ENCODE results near the gene TNIP1.

The TNIP1 gene

GRCh38 chr5:151104795-151105194, 24.0 kb upstream of the TNIP1 start:
- no peak for DNase-seq

DNA sequence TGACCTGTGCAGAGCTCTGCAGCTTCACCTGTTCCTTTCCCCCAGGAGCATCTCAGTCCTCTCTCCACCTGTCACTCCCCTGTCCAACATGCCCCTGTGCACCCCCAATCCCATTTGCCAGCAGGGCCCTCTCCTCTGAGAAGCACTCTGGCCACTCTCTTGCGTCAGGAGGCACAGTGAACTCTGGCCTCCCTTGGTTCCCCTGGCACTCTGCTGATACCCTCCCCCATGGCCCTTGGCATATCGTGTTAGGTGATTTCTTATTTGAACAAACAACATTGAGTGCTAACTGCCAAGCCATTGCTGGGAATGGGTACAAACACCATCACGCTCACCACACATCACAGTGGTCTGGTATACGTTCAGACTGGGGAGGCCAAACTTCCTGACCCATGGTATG, 20.9 kb upstream of the TNIP1 start:
- no peak for DNase-seq

DNA sequence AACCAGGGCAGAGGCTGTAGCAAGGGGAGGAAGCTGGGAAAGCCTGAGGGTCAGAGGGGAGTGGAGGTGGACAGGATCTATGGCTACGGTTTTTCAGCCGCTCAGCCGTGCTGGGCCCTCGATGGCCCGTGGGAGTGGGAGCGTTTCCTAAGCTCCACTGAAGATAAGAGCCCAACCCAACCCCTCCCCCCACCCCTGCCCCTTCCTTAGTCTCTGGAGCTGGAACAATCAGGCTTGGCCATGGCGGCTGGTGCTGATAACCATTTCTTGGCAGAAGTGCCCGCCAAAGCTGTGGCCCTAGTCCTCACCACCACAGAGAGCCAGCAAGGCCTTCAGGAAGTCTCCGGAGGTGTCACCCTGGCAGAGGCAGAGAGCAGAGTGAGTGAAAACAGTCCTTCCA, 20.3 kb upstream of the TNIP1 start:
- no peak for DNase-seq

DNA sequence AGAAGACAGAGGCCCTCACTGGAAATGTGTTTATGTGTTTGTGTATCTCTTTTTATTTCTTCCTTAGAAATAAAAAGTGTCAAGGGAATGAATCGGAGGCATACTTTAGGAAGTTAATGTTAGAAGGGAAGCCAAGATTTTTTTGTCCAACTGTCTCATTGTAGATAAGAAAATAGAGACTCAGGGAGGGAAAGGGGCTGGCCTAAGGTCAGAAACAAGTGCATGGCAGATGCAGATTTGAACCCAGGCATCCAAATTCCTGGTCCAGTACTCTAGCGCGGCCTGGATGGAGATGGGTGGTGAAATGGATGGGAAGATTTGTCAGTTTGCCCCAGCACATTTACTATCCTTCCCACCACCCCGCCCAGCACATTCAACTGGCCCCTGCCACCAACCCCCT, 19.8 kb upstream of the TNIP1 start:
- DNase-seq = no peak

DNA sequence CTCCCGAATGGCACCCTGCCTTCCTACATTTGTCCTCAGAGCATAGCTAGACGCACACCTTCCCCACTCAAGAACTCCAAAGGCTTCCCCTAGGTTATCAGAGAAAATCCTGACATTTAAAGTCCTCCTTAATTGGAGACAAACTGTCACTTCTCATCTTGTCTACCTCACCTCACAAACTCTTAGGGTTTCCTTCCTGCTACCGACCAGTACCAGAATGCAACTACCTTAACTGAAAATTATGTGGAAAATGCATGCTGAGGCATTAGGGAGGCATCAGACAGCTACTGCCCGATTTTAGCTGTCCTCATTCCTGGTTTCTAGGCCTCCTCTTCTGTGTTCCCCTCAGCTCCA, 17.9 kb upstream of the TNIP1 start:
- no peak for DNase-seq

- DNase-seq = no peak
These were observed 17.3 kb upstream of the TNIP1 start for GRCh38 chr5:151097820-151098767.

- no peak for DNase-seq
These were observed 16.2 kb upstream of the TNIP1 start for GRCh38 chr5:151097061-151097460.

DNA sequence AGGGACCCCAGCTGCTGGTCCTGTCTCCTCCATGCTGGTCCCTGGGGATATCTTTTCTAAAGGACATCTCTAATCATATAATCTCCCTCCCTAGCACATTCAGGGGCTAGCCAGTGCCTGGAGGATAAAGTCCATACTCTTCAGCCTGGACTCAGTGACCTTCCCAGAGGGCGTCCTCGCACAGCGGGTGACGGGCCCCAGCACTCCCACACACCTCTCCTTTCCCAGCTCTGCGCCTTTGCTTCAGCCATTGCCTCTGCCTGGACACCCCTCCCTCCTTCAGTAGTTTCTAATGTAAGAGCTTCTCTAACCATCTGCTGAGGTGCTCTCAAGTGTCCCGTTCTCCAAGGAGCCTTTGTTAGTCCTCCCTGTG, 15.2 kb upstream of the TNIP1 start:
- DNase-seq = no peak

DNA sequence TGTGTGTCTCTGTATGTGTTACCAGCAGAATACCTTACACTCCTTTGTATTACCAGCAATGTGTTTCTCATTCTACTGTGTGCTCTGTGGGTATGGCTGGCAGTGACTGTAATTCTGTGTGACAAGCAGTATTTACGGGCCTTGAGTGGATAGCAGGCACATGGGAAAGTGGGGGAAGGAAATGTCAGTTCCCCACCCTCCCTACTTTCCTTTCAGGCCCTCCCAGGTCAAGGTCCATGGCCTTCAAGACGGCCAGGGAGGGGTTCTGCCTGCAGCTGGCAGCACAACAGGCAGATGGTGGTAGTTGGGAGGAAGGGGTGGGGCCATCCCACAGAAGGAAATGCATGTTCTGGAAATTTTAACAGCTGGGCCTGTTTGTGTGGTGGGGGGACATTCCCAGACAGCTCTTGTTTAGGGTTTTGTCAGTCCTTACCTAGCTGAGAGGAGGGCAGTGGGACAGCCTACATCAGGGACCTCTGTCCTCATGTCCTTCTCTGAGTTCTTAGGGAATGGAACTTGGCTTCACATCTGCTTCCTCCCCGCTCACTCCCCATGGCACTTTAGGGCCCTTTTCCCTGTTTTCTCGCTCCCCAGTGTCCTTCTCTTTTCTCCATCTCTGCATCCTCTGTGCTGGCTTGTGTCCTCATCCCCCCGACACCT, 14.6 kb upstream of the TNIP1 start:
- no peak for DNase-seq

GRCh38 chr5:151094852-151095245, 14.0 kb upstream of the TNIP1 start:
- DNase-seq = no peak

DNA sequence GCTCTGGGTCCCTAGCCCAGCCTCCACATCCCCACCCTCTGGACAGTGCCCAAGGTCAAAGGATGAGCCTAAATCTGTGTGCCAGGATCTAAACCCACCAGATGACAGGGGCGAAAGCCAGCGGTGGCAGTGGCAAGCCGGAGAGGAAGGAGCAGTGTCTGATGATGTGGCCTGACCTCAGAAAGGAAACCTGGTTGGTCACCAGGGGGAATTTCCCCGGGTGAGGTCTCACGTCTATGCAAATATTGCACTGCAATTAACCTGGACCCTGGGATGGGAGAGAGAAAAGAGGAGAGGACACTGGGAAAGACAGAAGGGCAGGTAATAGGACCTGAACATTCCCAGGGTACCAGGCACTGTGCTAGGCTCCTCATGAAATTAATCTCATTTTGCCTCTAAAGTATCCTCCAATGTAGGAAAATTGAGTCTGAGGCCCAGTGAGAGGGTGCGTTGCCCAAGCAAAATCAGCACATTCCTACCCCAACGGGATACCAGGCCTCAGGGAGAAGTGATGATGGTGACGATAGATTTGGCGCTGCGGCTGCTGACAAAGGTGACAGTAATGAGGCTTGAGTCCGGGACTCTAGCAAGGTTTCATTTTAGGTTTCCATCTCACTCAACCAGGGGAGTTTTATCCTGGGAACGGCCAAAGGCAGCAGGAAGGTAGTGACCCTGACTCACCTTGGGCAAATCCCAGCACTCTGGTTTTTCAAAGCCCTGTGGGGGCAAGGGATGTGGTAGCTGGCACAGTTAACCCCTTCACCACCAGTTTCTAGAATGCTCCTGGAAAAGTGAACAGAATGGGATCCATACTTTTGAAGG, 13.4 kb upstream of the TNIP1 start:
- DNase-seq = no peak

DNA sequence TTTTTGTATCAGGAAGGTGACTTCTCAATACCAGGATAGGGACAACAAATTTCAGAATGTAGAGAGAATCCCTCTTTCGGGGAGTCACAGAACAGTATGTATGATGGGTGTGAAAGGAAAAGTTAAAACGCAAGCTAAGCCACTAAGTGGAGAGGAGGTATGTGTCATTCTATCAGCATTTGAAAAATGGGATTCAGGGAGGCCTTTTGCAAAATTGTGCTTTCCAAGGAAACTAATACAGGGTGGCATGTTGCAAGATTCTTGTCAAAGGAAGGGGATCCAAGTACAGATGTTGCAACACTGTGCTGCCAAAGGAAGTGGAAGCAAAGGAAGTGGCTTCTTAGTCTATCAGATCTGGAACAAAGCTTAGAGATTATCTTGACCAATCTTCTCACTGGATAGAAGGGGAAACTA, 12.6 kb upstream of the TNIP1 start:
- DNase-seq = peak; percentile 85

- DNase-seq = peak; percentile 36
These were observed 11.9 kb upstream of the TNIP1 start for GRCh38 chr5:151092762-151093161.

DNA sequence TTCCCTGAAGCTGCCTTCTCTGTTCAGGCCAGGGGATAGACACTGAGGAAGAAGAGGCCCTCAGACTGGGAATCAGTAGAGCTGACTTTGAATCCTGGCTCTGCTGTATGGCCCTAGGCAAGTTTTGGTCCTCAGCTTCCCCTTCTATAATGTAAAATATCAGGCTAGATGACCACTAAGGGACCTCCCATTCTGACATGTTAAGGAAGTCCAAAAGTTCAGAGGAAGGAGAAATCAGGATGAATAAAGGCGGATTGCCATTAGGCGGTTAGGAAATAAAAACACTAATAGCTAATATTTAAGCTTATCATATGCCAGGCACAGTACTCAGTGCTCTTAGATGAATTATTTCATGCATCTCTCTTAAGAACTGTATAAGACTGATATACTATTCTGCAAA, 8.9 kb upstream of the TNIP1 start:
- no peak for DNase-seq

DNA sequence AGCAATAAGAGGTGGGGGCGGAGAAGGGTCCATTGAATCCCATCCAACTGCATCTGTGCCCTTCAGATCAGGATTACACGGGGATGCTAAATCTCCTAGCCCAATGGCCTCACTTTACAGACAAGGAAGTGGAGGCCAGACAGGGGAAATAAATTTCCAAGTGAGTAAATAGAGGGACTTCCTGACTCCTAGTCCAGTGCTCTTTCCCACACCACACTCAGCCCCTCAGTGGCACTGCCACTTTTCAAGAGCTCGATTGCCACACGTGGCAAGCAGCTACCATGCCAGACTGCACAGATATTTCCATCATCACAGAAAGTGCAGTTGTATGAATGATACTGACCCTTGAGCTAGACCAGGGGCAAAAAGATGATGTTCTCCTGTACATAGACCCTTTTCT, 8.2 kb upstream of the TNIP1 start:
- no peak for DNase-seq

GRCh38 chr5:151087486-151087885, 6.7 kb upstream of the TNIP1 start:
- DNase-seq = no peak

DNA sequence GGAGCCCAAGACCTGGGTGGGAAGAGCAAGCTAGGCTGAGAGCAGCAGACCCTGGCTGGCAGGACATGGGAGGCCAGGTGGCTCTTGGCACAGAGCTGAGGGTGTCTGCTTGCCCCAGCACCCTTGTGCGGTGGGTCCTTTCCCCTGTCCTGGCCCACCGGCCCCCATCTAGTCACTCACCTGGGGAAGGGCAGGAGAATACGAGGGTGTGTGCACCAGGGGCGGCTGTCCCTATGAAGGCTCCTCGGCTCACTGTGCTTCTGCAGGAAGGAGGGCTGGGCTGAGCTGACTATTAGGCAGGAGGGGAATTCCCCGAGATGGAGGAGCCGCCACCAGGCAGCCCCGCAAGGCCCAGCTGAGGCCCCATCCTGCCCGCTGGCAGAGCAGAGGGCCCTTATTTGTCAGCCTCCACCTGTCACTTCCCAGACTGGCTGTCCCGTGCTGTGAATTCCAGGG, 6.1 kb upstream of the TNIP1 start:
- no peak for DNase-seq

- DNase-seq = no peak
These were observed 5.5 kb upstream of the TNIP1 start for GRCh38 chr5:151086192-151086869.

- DNase-seq = no peak
These were observed 4.7 kb upstream of the TNIP1 start for GRCh38 chr5:151085517-151086041.

- DNase-seq = no peak
These were observed 3.5 kb upstream of the TNIP1 start for GRCh38 chr5:151084363-151084762.

- DNase-seq = no peak
These were observed 2.3 kb upstream of the TNIP1 start for GRCh38 chr5:151083081-151083676.

GRCh38 chr5:151082282-151082902, 1.6 kb upstream of the TNIP1 start:
- no peak for DNase-seq

Measured in amniotic stem cell (primary cell).